ENCODE results near the gene ART5. TPM values are rescaled to one million over a fixed set of nuclear protein-coding genes. Genes with fewer than 3 reads are reported as not detected.

Gene ART5
- total and polyA plus RNA-seq, 9 donors: 1.3 to 6.5 (median 3.7) TPM

- Histone ChIP-seq H3K4me1 (ENCODE audit: insufficient read depth) (no peaks in the 10 kb centered on the region), H3K9me3 (no peaks in the 10 kb centered on the region), H3K27ac (no peak overlapping the region), H3K36me3 (no peaks in the 10 kb centered on the region), H3K27me3 (no peaks in the 10 kb centered on the region), H3K4me3 (no peak overlapping the region)
- DNase-seq: no peak
- intact Hi-C loops (cut with DNase I): no loop called here
- 98 to 100% (median 100%) methylated on average over 1 of the region's 1 CpG for WGBS, 3 donors
- no peak for TF ChIP-seq CTCF (IDR thresholded peaks at IDR 0.05)
- no peak for TF ChIP-seq POLR2A (IDR thresholded peaks at IDR 0.05)
- TF ChIP-seq EP300 (IDR thresholded peaks at IDR 0.05): no peak
Observed at GRCh38 chr11:3674189-3674588, 32.4 kb upstream of the ART5 start.

GRCh38 chr11:3671334-3672254 lies 29.8 kb upstream of the ART5 start, which contains the start of gene CHRNA10:
TSS of gene CHRNA10 (minus strand) at chr11:3671384. CDS start at chr11:3671312, 72 bp downstream.
- no peak for DNase-seq
- H3K27me3 ChIP-seq: no peaks in the 10 kb centered on the region
- intact Hi-C loops (cut with DNase I): no loop called here
- no peaks in the 10 kb centered on the region for H3K36me3 ChIP-seq
- no peaks in the 10 kb centered on the region for H3K9me3 ChIP-seq
- TF ChIP-seq CTCF (IDR thresholded peaks at IDR 0.05) (no peak), EP300 (IDR thresholded peaks at IDR 0.05) (no peak), POLR2A (IDR thresholded peaks at IDR 0.05) (no peak)
- H3K4me3 ChIP-seq: no peak within 1 kb of the TSS
- H3K27ac ChIP-seq: no peak within 1 kb of the TSS
- H3K4me1 ChIP-seq (ENCODE audit: insufficient read depth): no peaks in the 10 kb centered on the region
- 69 to 72% (median 72%) methylated on average over 9 of the region's 9 CpGs for WGBS, 3 donors

GRCh38 chr11:3669742-3670183 lies 28.0 kb upstream of the ART5 start:
- TF ChIP-seq CTCF (IDR thresholded peaks at IDR 0.05) (no peak), POLR2A (IDR thresholded peaks at IDR 0.05) (no peak), EP300 (IDR thresholded peaks at IDR 0.05) (no peak)
- H3K4me1 ChIP-seq (ENCODE audit: insufficient read depth): no peaks in the 10 kb centered on the region
- H3K27me3 ChIP-seq: no peaks in the 10 kb centered on the region
- H3K27ac ChIP-seq: no peak overlapping the region
- intact Hi-C loops (cut with DNase I): no loop called here
- no peaks in the 10 kb centered on the region for H3K9me3 ChIP-seq
- no peaks in the 10 kb centered on the region for H3K36me3 ChIP-seq
- 90 to 94% (median 93%) methylated on average over 5 of the region's 5 CpGs for WGBS, 3 donors
- H3K4me3 ChIP-seq: no peak overlapping the region
- DNase-seq: no peak

- DNase-seq: no peak
- Histone ChIP-seq H3K9me3 (no peaks in the 10 kb centered on the region), H3K4me1 (ENCODE audit: insufficient read depth) (no peaks in the 10 kb centered on the region), H3K36me3 (no peaks in the 10 kb centered on the region), H3K27me3 (no peaks in the 10 kb centered on the region), H3K27ac (no peak overlapping the region), H3K4me3 (no peak overlapping the region)
- intact Hi-C loops (cut with DNase I): no loop called here
- 92 to 95% (median 94%) methylated on average over 7 of the region's 7 CpGs for WGBS, 3 donors
- no peak for TF ChIP-seq CTCF (IDR thresholded peaks at IDR 0.05)
Observed at GRCh38 chr11:3669128-3669527, 27.3 kb upstream of the ART5 start.

Measured in ovary (tissue), 9 donors.